SK-N-SH treated with all-trans-retinoic acid at 6 μM for 48 hours (cell line): ENCODE data around the gene PSMA5.

ENCODE experiments used
- ESRRG ChIP-seq: fragments of 250-450 bp; sonication (Bioruptor Pico); IDR thresholded peaks from 2 replicates; pipeline ENCODE4 v1.6.1; 2021; ENCODE audit warnings: mild to moderate bottlenecking
- OSR1 ChIP-seq: fragments of 250-450 bp; sonication (Bioruptor Pico); IDR thresholded peaks from 2 replicates; pipeline ENCODE4 v1.8.0; 2022; ENCODE audit warnings: moderate library complexity, mild to moderate bottlenecking, inconsistent platforms
- ZFP30 ChIP-seq: fragments of 450-650 bp; formaldehyde crosslinking; IDR thresholded peaks from 2 replicates; pipeline ENCODE4 v1.5.0; 2022; ENCODE audit warnings: mild to moderate bottlenecking, moderate library complexity
- ZNF70 ChIP-seq: fragments of 450-650 bp; formaldehyde crosslinking; IDR thresholded peaks from 2 replicates; pipeline ENCODE4 v1.5.0; 2020; ENCODE audit warnings: mild to moderate bottlenecking, moderate library complexity

DNA sequence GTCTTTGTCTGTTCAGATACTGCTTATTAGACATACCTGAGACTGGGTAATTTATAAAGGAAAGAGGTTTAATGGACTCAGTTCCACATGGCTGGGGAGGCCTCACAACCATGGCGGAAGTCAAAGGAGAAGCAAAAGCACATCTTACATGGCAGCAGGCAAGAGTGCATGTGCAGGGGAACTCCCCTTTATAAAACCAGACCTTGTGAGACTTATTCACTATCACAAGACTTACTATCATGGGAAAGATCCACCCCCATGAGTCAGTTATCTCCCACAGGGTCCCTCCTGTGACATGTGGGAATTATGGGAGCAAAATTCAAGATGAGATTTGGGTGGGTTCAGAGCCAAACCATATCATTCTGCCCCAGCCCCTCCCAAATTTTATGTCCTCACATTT lies 7.1 kb upstream of the PSMA5 start:
- TF ChIP-seq ESRRG (CRISPR knock-in tag) (no peak), OSR1 (CRISPR knock-in tag) (no peak), ZNF70 (CRISPR knock-in tag) (no peak), ZFP30 (no peak)
